ENCODE data around the gene MRPS18A.

Gene MRPS18A

DNA sequence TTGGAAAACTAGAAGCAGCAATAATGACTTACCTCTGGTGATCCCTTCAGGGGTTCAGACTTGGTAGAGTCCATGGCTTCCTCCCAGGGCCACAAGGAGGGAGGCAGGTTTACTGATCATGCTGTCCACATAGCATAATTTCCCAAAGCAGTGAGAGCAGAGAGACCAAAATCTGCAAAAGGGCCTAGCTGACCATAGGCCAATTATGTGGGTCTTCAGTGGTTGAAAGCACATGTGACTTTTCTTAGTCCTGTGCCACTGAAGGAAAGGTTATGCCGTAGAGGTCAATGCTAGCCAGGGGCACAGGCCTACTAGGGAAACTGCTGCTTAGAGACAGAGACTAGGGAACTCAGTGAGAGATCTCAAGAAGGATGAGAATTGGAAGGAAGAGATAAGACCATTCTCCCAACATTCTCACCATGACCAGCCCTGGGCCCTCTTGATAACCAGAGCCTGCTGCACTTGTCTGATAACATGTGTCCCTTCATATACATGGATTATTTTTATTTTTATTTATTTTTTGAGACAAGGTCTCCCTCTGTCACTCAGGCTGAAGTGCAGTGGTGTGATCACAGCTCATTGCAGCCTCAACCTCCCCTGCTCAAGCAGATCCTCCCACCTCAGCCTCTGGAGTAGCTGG is 56.5 kb downstream of the MRPS18A start:
- Histone ChIP-seq H3K27me3 (no peaks in the 10 kb centered on the region), H3K4me3 (ENCODE audit: low read depth in 1 of 2, low read length in 1 of 2) (no peak overlapping the region), H3K27ac (no peak overlapping the region), H3K9me3 (no peaks in the 10 kb centered on the region), H3K36me3 (peaks cover 1% of the 10 kb centered on the region), H3K4me1 (ENCODE audit: control insufficient read depth in 1 of 2, insufficient read depth in 1 of 2, low read depth in 1 of 2, low read length in 1 of 2) (peaks cover 47 to 52% of the 10 kb centered on the region in 2 experiments)
- TF ChIP-seq, protein P1, sequence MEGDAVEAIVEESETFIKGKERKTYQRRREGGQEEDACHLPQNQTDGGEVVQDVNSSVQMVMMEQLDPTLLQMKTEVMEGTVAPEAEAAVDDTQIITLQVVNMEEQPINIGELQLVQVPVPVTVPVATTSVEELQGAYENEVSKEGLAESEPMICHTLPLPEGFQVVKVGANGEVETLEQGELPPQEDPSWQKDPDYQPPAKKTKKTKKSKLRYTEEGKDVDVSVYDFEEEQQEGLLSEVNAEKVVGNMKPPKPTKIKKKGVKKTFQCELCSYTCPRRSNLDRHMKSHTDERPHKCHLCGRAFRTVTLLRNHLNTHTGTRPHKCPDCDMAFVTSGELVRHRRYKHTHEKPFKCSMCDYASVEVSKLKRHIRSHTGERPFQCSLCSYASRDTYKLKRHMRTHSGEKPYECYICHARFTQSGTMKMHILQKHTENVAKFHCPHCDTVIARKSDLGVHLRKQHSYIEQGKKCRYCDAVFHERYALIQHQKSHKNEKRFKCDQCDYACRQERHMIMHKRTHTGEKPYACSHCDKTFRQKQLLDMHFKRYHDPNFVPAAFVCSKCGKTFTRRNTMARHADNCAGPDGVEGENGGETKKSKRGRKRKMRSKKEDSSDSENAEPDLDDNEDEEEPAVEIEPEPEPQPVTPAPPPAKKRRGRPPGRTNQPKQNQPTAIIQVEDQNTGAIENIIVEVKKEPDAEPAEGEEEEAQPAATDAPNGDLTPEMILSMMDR (IDR thresholded peaks at IDR 0.05): no peak

DNA sequence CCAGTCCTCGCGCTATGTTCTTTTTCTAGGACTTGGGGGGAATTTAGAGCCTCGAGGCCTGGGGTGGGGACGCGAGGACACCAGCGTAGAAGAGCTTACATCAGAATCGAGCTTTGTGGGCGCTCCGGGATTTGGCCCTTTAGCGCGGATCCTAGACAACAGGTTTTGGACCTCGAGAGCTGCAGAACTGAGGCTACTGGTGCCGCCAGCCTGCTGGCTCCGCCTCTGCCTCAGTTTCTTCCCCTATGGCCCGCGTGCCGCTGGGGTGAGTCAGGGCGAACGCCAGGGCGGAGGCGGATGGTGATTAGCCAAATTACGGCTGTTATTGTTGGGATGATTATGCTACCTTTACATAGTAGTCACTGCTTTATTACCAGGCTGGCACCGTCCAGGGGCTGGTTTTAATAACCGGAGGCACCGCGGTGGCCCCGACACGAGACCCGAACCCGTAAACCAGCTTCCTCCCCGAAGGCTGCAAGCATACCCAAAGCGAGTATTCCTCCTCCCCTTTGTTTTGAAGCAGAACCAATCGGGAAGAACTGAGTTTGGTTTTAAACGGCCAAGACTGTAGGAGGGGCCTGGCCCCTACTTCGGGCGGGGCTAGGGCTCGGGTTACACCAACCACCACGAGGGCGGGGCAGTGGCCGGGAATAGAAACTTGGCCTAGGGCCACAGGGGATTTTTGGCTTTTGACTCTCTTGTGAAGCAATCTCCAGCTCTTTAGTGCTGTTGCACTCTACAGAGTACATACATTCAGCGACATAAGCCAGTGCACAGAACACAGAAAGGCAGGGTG is 57.9 kb downstream of the MRPS18A start:
- Histone ChIP-seq H3K4me1 (ENCODE audit: control insufficient read depth in 1 of 2, insufficient read depth in 1 of 2, low read depth in 1 of 2, low read length in 1 of 2) (peaks cover 42 to 43% of the 10 kb centered on the region in 2 experiments), H3K36me3 (peaks cover 15% of the 10 kb centered on the region), H3K27me3 (no peaks in the 10 kb centered on the region), H3K9me3 (no peaks in the 10 kb centered on the region), H3K27ac (peak overlapping the region; percentile 88), H3K4me3 (ENCODE audit: low read depth in 1 of 2, low read length in 1 of 2) (peak overlapping the region; percentile 93 to 95)
- TF ChIP-seq, protein P1 (IDR thresholded peaks at IDR 0.05): no peak

DNA sequence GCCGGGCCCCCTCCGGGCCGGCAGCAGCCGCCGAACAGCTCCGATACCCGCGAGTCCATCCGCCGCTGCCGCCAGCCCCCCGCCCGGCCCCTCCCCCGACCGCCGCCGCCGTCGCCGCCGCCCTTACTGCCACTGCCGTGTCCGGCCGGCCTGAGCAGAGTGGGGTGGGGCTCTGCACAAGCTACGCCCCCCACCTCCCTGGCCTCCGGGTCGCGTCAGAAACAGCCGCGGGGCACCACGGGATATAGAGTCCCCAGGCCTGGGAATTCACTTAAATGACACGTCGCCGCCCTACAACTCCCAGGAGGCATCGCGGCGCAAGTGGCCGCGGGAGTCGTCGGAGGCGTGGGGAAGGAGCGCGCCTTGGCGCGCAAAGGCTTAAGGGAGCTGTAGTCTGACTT is 58.5 kb downstream of the MRPS18A start, which contains the start of gene GTPBP2:
Gene GTPBP2 (minus strand): TSS at position 161 of the 401 bp plus-strand sequence. CDS start 102 bp downstream, at position 59.
- no peaks in the 10 kb centered on the region for H3K9me3 ChIP-seq
- peak within 1 kb of the TSS; percentile 93 to 95 for H3K4me3 ChIP-seq (ENCODE audit: low read depth in 1 of 2, low read length in 1 of 2)
- H3K27me3 ChIP-seq: no peaks in the 10 kb centered on the region
- peaks cover 21% of the 10 kb centered on the region for H3K36me3 ChIP-seq
- peaks cover 42 to 43% of the 10 kb centered on the region in 2 experiments for H3K4me1 ChIP-seq (ENCODE audit: control insufficient read depth in 1 of 2, insufficient read depth in 1 of 2, low read depth in 1 of 2, low read length in 1 of 2)
- TF ChIP-seq, protein P1 (IDR thresholded peaks at IDR 0.05): peak; percentile 40
- peak within 1 kb of the TSS; percentile 88 for H3K27ac ChIP-seq

DNA sequence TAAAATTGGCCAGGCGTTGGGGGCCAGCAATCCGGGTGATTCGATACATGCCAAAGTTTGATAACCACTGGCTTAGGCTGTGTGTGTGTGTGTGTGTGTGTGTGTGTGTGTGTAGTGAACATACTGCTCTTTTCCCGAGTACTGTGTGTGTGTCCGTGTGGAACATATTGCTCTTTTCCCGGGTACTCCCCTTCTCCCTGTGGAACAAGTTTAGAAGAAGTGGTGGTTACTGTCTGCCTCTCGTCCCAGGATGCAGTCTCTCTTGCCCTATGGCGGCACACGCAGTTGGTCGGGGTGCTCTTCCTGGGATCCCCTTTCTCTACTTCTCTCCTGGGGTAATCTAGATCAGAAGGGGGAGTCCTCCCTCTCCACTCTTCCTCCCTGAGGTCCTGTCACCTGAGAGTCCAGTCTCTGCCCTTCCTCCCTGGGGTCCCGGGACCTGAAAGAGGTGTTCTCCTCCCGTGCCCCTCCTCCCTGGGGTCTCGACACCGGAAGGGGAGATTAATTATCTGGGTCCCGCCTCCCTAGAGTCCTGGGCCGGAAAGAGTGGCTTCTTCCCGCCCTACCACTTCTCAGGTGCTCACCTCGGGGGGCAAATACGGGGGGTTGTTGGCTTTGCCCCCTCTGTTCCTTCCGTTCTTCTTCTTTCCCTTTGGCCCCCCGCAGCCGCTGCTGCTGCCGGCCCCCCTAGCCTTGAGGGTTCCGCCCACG is 59.0 kb downstream of the MRPS18A start:
- H3K27ac ChIP-seq: peak overlapping the region; percentile 88
- peaks cover 42 to 43% of the 10 kb centered on the region in 2 experiments for H3K4me1 ChIP-seq (ENCODE audit: control insufficient read depth in 1 of 2, insufficient read depth in 1 of 2, low read depth in 1 of 2, low read length in 1 of 2)
- peak overlapping the region; percentile 93 to 95 for H3K4me3 ChIP-seq (ENCODE audit: low read depth in 1 of 2, low read length in 1 of 2)
- H3K27me3 ChIP-seq: no peaks in the 10 kb centered on the region
- peaks cover 27% of the 10 kb centered on the region for H3K36me3 ChIP-seq
- no peaks in the 10 kb centered on the region for H3K9me3 ChIP-seq
- TF ChIP-seq, protein P1 (IDR thresholded peaks at IDR 0.05): no peak

DNA sequence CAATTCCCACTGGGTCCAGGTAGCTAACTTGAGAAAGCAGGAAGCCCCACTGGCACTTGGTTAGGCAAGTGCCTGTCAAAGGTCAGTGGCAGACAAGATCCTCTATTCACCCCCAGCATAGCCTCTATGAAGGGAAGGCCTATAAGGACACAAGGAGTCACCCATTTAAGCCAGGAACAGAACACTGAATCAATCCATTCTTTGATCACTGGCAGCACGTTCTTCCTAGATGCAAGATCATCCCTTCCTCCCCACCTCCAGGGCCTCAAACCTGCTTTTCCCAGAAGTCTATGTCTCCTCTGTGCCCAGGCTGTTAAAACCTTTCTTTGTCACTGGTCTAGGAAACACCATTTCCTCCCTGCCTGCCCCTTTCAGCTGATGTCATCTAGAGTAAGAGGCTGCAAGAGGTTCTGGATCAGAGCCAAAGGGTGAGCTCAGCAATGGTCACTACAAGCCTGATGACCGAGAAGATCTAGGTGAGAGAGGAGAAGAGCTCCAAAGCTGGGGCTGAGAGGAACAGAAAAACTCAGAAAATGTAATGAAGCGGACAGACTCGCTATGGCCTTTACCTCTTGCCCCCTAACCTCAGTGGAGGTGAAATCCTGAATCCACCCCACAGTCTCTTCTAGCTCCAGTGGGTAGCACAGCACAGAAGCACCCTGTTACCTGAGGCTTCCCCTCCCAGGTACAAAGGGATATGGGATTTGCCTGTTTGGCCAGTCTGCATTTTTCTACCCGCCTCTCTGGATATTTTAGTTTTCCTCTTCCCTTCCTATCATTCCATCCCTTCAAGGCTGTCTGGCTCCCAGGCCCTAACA is 60.4 kb downstream of the MRPS18A start:
- H3K4me3 ChIP-seq (ENCODE audit: low read depth in 1 of 2, low read length in 1 of 2): peak overlapping the region in 1 of 2 experiments; percentile 0
- no peaks in the 10 kb centered on the region for H3K9me3 ChIP-seq
- H3K27me3 ChIP-seq: no peaks in the 10 kb centered on the region
- peaks cover 42 to 43% of the 10 kb centered on the region in 2 experiments for H3K4me1 ChIP-seq (ENCODE audit: control insufficient read depth in 1 of 2, insufficient read depth in 1 of 2, low read depth in 1 of 2, low read length in 1 of 2)
- H3K36me3 ChIP-seq: peaks cover 40% of the 10 kb centered on the region
- H3K27ac ChIP-seq: peak overlapping the region; percentile 88
- TF ChIP-seq, protein P1 (IDR thresholded peaks at IDR 0.05): no peak
